GM23338 (cell line): ENCODE results near the gene GAREM1. TPM values are rescaled to one million over a fixed set of nuclear protein-coding genes. Genes with fewer than 3 reads are reported as not detected.

ENCODE experiments used
- ATAC-seq: fragments of 200-7000 bp; cut with Tn5 transposase; 3 replicates; pipeline ENCODE4 v1.9.1; 2020
- DNase-seq: peaks from one replicate; pipeline ENCODE4 v3.0.0-alpha.2; 2015; ENCODE audit warnings: low spot score
- H2AFZ ChIP-seq: fragments of 200-600 bp; sonication (generic); 2 replicates; pipeline ENCODE4 v1.8.0; 2016; ENCODE audit warnings: antibody characterized with exemption, mild to moderate bottlenecking, moderate library complexity
- H3F3A ChIP-seq: fragments of 200-600 bp; sonication (generic); replicated peaks from 2 replicates; pipeline ENCODE4 v1.8.0; 2017; ENCODE audit warnings: antibody characterized with exemption, mixed run types, low read depth
- H3K27ac ChIP-seq: fragments of 200-600 bp; sonication (generic); 2 replicates; pipeline ENCODE4 v1.6.1; 2016; ENCODE audit warnings: low read depth
- H3K27me3 ChIP-seq: fragments of 200-600 bp; sonication (generic); 2 replicates; pipeline ENCODE4 v1.8.0; 2016; ENCODE audit warnings: mild to moderate bottlenecking, mixed run types, moderate library complexity; ENCODE audit not compliant: insufficient read depth
- H3K36me3 ChIP-seq: fragments of 200-600 bp; sonication (generic); 2 replicates; pipeline ENCODE4 v1.8.0; 2016; ENCODE audit warnings: mild to moderate bottlenecking; ENCODE audit not compliant: insufficient read depth
- H3K4me1 ChIP-seq: fragments of 200-600 bp; sonication (generic); 2 replicates; pipeline ENCODE4 v1.8.0; 2016; ENCODE audit warnings: mild to moderate bottlenecking, moderate library complexity; ENCODE audit not compliant: insufficient read depth
- H3K4me2 ChIP-seq: fragments of 200-600 bp; sonication (generic); 2 replicates; pipeline ENCODE4 v1.7.1; 2017; ENCODE audit warnings: mixed run types
- H3K4me3 ChIP-seq: fragments of 200-600 bp; sonication (generic); 2 replicates; pipeline ENCODE4 v1.6.1; 2016; ENCODE audit warnings: mixed run types
- H3K79me2 ChIP-seq: fragments of 200-600 bp; sonication (generic); replicated peaks from 2 replicates; pipeline ENCODE4 v1.8.0; 2017; ENCODE audit warnings: mild to moderate bottlenecking; ENCODE audit not compliant: insufficient read depth
- H3K9me2 ChIP-seq: fragments of 200-600 bp; sonication (generic); 2 replicates; pipeline ENCODE4 v1.8.0; 2017; ENCODE audit not compliant: insufficient read depth
- H4K20me1 ChIP-seq: fragments of 200-600 bp; sonication (generic); replicated peaks from 2 replicates; pipeline ENCODE4 v1.8.0; 2017; ENCODE audit warnings: mild to moderate bottlenecking; ENCODE audit not compliant: insufficient read depth
- H3K27ac Mint-ChIP-seq: 2 replicates; pipeline ENCODE4 v1.8.0; 2020; ENCODE audit warnings: inconsistent platforms, mild to moderate bottlenecking, moderate library complexity, mixed read lengths
- H3K27me3 Mint-ChIP-seq: 3 replicates; pipeline ENCODE4 v1.8.0; 2022; ENCODE audit warnings: low read depth, mild to moderate bottlenecking, moderate library complexity, mixed read lengths, inconsistent platforms; ENCODE audit not compliant: insufficient read depth, poor library complexity
- H3K36me3 Mint-ChIP-seq: 3 replicates; pipeline ENCODE4 v1.8.0; 2021; ENCODE audit warnings: low read depth, mild to moderate bottlenecking, inconsistent platforms, moderate library complexity, mixed read lengths
- H3K4me1 Mint-ChIP-seq: 3 replicates; pipeline ENCODE4 v1.8.0; 2020; ENCODE audit warnings: mild to moderate bottlenecking, inconsistent platforms, mixed read lengths
- H3K4me3 Mint-ChIP-seq: 3 replicates; pipeline ENCODE4 v1.8.0; 2021; ENCODE audit warnings: moderate library complexity, mild to moderate bottlenecking, inconsistent platforms, mixed read lengths
- H3K9me3 Mint-ChIP-seq: 3 replicates; pipeline ENCODE4 v1.8.0; 2020; ENCODE audit warnings: moderate library complexity, mild to moderate bottlenecking, inconsistent platforms, mixed read lengths
- CREB1 ChIP-seq: fragments of 250-450 bp; sonication (Bioruptor Pico); IDR thresholded peaks from 2 replicates; pipeline ENCODE4 v1.5.0; 2020; ENCODE audit warnings: low read depth, mild to moderate bottlenecking, moderate library complexity
- EZH2 ChIP-seq: fragments of 200-600 bp; sonication (generic); IDR thresholded peaks from one replicate; pipeline ENCODE4 v1.8.0; 2017; ENCODE audit warnings: antibody characterized with exemption, mild to moderate bottlenecking, low read depth; ENCODE audit not compliant: unreplicated experiment
- EZH2phosphoT487 ChIP-seq: fragments of 200-600 bp; sonication (generic); IDR thresholded peaks from one replicate; pipeline ENCODE4 v1.8.1; 2018; ENCODE audit warnings: antibody characterized with exemption; ENCODE audit not compliant: unreplicated experiment
- JUNB ChIP-seq: IDR thresholded peaks from one replicate; pipeline ENCODE4 v1.6.1; 2016; ENCODE audit warnings: antibody characterized with exemption; ENCODE audit not compliant: unreplicated experiment
- NANOG ChIP-seq: IDR thresholded peaks from 2 replicates; pipeline ENCODE4 v1.6.1; 2016; ENCODE audit warnings: antibody characterized with exemption, borderline replicate concordance
- POLR2AphosphoS5 ChIP-seq: IDR thresholded peaks from 2 replicates; pipeline ENCODE4 v1.6.1; 2016; ENCODE audit warnings: antibody characterized with exemption, low read depth
- STAT1 ChIP-seq: IDR thresholded peaks from one replicate; pipeline ENCODE4 v1.6.1; 2016; ENCODE audit warnings: antibody characterized with exemption; ENCODE audit not compliant: unreplicated experiment
- ZNF114 ChIP-seq: fragments of 250-450 bp; sonication (Bioruptor Pico); IDR thresholded peaks from 2 replicates; pipeline ENCODE4 v1.5.0; 2020; ENCODE audit warnings: mild to moderate bottlenecking, moderate library complexity
- ZNF331 ChIP-seq: fragments of 250-450 bp; sonication (Bioruptor Pico); IDR thresholded peaks from 2 replicates; pipeline ENCODE4 v1.5.0; 2020; ENCODE audit warnings: low read depth, mild to moderate bottlenecking, moderate library complexity
- polyA plus RNA-seq: library from polyadenylated mRNA; unstranded; fragments of >200 nt; fragmentation: Nextera tagmentation; extraction: Ambion mirVana; gene quantifications from 2 replicates; pipeline ENCODE4 v1.2.1, GENCODE V29; 2016
- total RNA-seq: library from RNA; depleted of rRNA; stranded (reverse); fragments of >200 nt; shearing (Covaris generic); gene quantifications from 2 replicates; pipeline ENCODE4 v1.2.3, GENCODE V29; 2014
- TF ChIP-seq, protein P1 (sequence below): IDR thresholded peaks from 2 replicates; pipeline ENCODE4 v1.6.1; 2016; ENCODE audit warnings: antibody characterized with exemption
- TF ChIP-seq, protein P2 (sequence below): IDR thresholded peaks from one replicate; pipeline ENCODE4 v1.6.1; 2018; ENCODE audit warnings: antibody characterized with exemption; ENCODE audit not compliant: unreplicated experiment
- TF ChIP-seq, protein P3 (sequence below), 2 experiments: fragments of 200-600 bp in 1 of 2; sonication (generic) in 1 of 2; conservative IDR thresholded peaks; 2 replicates each; pipeline versions ENCODE4 v1.5.1 to v1.6.1; 2016 to 2017; ENCODE audit warnings: antibody characterized with exemption in 2 of 2, low read depth in 2 of 2, mild to moderate bottlenecking in 2 of 2, moderate library complexity in 1 of 2

GAREM1 gene
- total and polyA plus RNA-seq, 2 experiments from 2014 or later = 2.7 to 6.0 TPM

DNA sequence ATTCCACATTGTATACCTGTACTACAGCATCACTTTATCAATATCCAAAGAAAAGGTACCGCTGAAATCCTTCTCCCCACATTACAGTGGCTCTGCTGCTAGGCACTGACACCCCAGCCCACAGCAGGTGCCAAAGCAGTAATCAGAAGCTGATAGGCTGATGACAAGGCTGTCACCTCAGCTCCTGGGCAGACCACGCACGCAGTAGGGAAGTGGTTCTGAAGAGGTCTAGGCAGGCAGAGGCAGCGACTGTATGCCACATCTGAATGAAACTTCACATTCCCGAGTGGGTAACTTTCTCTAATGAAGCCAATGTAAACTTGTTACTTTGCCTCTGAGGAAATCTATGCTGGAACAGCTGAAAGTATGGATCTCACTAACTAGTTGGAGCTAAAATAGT lies 167.9 kb downstream of the GAREM1 start:
- Histone ChIP-seq H3K36me3 (no peaks in the 10 kb centered on the region), H3F3A (no peaks in the 10 kb centered on the region), H2AFZ (no peak overlapping the region), H3K9me2 (no peaks in the 10 kb centered on the region), H3K27me3 (no peaks in the 10 kb centered on the region), H3K27ac (no peak overlapping the region), H3K4me3 (no peak overlapping the region), H3K4me2 (no peak overlapping the region), H4K20me1 (no peaks in the 10 kb centered on the region; the same call in 1 of the 2 replicates), H3K79me2 (no peaks in the 10 kb centered on the region), H3K4me1 (no peaks in the 10 kb centered on the region)
- TF ChIP-seq STAT1 = no peak
- TF ChIP-seq, protein P1, sequence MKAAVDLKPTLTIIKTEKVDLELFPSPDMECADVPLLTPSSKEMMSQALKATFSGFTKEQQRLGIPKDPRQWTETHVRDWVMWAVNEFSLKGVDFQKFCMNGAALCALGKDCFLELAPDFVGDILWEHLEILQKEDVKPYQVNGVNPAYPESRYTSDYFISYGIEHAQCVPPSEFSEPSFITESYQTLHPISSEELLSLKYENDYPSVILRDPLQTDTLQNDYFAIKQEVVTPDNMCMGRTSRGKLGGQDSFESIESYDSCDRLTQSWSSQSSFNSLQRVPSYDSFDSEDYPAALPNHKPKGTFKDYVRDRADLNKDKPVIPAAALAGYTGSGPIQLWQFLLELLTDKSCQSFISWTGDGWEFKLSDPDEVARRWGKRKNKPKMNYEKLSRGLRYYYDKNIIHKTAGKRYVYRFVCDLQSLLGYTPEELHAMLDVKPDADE = no peak
- TF ChIP-seq EZH2phosphoT487 = no peak
- TF ChIP-seq ZNF114 (CRISPR knock-in tag) = no peak
- TF ChIP-seq, protein P2, sequence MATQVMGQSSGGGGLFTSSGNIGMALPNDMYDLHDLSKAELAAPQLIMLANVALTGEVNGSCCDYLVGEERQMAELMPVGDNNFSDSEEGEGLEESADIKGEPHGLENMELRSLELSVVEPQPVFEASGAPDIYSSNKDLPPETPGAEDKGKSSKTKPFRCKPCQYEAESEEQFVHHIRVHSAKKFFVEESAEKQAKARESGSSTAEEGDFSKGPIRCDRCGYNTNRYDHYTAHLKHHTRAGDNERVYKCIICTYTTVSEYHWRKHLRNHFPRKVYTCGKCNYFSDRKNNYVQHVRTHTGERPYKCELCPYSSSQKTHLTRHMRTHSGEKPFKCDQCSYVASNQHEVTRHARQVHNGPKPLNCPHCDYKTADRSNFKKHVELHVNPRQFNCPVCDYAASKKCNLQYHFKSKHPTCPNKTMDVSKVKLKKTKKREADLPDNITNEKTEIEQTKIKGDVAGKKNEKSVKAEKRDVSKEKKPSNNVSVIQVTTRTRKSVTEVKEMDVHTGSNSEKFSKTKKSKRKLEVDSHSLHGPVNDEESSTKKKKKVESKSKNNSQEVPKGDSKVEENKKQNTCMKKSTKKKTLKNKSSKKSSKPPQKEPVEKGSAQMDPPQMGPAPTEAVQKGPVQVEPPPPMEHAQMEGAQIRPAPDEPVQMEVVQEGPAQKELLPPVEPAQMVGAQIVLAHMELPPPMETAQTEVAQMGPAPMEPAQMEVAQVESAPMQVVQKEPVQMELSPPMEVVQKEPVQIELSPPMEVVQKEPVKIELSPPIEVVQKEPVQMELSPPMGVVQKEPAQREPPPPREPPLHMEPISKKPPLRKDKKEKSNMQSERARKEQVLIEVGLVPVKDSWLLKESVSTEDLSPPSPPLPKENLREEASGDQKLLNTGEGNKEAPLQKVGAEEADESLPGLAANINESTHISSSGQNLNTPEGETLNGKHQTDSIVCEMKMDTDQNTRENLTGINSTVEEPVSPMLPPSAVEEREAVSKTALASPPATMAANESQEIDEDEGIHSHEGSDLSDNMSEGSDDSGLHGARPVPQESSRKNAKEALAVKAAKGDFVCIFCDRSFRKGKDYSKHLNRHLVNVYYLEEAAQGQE = no peak
- no peak for TF ChIP-seq NANOG
- no peak for TF ChIP-seq JUNB
- TF ChIP-seq EZH2 = no peak
- TF ChIP-seq CREB1 (CRISPR knock-in tag) = no peak
- no peak for TF ChIP-seq ZNF331
- no peak for TF ChIP-seq POLR2AphosphoS5
- no peaks in the 10 kb centered on the region for H3K36me3 Mint-ChIP-seq
- no peaks in the 10 kb centered on the region; the same call in 2 of the 3 replicates for H3K9me3 Mint-ChIP-seq
- no peak overlapping the region for H3K4me3 Mint-ChIP-seq
- no peak overlapping the region for H3K27ac Mint-ChIP-seq
- no peaks in the 10 kb centered on the region for H3K4me1 Mint-ChIP-seq
- H3K27me3 Mint-ChIP-seq = no peaks in the 10 kb centered on the region
- no peak for ATAC-seq
- no peak for DNase-seq

DNA sequence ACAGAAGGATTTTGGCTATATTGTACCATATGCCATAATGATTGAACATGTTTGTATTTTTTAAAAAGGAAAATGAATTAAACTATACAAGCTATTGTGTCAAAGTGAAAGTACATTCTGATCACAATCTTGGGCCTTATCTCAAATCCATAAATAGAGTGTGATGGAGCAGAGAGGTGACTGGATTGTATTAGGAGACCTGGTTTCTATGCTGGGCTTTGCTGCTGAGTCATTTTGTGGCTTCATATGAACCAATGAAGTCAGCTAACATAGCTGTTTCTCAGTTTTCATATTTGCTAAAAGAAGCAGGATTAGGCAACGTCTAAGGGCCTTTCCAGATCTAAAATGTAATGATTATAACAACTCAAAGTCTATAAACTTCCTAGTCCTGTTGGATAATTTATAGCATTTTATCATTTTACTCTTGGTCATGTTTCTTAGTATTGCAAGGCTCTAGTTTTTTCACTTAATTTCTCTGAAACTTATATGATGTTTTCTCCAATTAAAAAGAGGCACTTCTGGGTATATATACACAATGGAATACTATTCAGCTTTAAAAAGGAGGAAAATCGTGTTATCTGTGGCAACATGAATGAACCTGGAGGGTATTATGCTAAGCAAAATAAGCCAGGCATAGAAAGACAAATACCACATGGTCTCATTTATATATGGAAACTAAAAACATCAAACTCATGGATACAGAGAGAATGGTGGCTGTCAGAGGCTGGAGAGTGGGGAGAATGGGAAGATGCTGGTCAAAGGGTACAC lies 168.5 kb downstream of the GAREM1 start:
- Mint-ChIP-seq H3K36me3 (no peaks in the 10 kb centered on the region), H3K9me3 (no peaks in the 10 kb centered on the region; the same call in 2 of the 3 replicates), H3K27me3 (no peaks in the 10 kb centered on the region), H3K4me1 (no peaks in the 10 kb centered on the region), H3K27ac (peak overlapping the region; percentile 24; the same call in 1 of the 2 replicates), H3K4me3 (no peak overlapping the region)
- H3K27ac ChIP-seq = no peak overlapping the region
- DNase-seq (no peak), ATAC-seq (no peak)
- H3K4me3 ChIP-seq = no peak overlapping the region
- H3K79me2 ChIP-seq = no peaks in the 10 kb centered on the region
- TF ChIP-seq, protein P3, sequence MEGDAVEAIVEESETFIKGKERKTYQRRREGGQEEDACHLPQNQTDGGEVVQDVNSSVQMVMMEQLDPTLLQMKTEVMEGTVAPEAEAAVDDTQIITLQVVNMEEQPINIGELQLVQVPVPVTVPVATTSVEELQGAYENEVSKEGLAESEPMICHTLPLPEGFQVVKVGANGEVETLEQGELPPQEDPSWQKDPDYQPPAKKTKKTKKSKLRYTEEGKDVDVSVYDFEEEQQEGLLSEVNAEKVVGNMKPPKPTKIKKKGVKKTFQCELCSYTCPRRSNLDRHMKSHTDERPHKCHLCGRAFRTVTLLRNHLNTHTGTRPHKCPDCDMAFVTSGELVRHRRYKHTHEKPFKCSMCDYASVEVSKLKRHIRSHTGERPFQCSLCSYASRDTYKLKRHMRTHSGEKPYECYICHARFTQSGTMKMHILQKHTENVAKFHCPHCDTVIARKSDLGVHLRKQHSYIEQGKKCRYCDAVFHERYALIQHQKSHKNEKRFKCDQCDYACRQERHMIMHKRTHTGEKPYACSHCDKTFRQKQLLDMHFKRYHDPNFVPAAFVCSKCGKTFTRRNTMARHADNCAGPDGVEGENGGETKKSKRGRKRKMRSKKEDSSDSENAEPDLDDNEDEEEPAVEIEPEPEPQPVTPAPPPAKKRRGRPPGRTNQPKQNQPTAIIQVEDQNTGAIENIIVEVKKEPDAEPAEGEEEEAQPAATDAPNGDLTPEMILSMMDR (conservative IDR thresholded peaks at IDR 0.05; ENCODE audit: low read depth in 2 of 2) = no peak
- no peaks in the 10 kb centered on the region for H3K4me1 ChIP-seq
- H3K4me2 ChIP-seq = no peak overlapping the region
- H3F3A ChIP-seq = no peaks in the 10 kb centered on the region
- H3K36me3 ChIP-seq = no peaks in the 10 kb centered on the region
- no peak overlapping the region for H2AFZ ChIP-seq
- H3K27me3 ChIP-seq = no peaks in the 10 kb centered on the region
- no peaks in the 10 kb centered on the region; the same call in 1 of the 2 replicates for H4K20me1 ChIP-seq
- no peaks in the 10 kb centered on the region for H3K9me2 ChIP-seq
